Measurements from ENCODE around the gene ZBED2.

DNA sequence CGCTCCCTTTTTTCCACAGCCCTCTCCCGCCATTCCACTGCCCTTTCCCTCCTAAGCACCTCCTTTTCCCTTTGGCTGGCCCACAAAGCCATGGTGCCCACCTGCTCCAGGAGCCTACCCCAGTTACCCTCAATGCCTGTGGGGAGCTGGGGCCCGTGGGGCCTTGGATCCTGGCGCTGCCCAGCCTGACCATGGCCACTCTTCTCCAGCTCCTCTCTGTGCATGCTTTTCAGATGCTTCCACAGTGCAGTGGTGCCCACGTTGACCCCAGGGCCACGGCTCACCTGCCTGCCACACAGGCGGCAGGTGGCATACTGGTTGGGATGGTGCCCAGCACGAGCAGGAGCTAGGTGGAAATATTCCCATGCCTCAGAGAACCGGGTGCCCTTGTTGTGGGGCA lies 1.5 kb downstream of the ZBED2 start:
- TF ChIP-seq, protein P1, sequence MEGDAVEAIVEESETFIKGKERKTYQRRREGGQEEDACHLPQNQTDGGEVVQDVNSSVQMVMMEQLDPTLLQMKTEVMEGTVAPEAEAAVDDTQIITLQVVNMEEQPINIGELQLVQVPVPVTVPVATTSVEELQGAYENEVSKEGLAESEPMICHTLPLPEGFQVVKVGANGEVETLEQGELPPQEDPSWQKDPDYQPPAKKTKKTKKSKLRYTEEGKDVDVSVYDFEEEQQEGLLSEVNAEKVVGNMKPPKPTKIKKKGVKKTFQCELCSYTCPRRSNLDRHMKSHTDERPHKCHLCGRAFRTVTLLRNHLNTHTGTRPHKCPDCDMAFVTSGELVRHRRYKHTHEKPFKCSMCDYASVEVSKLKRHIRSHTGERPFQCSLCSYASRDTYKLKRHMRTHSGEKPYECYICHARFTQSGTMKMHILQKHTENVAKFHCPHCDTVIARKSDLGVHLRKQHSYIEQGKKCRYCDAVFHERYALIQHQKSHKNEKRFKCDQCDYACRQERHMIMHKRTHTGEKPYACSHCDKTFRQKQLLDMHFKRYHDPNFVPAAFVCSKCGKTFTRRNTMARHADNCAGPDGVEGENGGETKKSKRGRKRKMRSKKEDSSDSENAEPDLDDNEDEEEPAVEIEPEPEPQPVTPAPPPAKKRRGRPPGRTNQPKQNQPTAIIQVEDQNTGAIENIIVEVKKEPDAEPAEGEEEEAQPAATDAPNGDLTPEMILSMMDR (IDR thresholded peaks at IDR 0.05), result no peak
- TF ChIP-seq POLR2A (IDR thresholded peaks at IDR 0.05), result no peak

Measured in heart left ventricle (tissue), 13 donors.